ENCODE data around the gene ZNF608. TPM values are rescaled to one million over a fixed set of nuclear protein-coding genes. Genes with fewer than 3 reads are reported as not detected.

Gene ZNF608
- total and polyA plus RNA-seq, 10 donors, result 5.8 to 14.4 (median 10.2) TPM

- TF ChIP-seq POLR2AphosphoS5 (IDR thresholded peaks at IDR 0.05) (no peak), POLR2A (IDR thresholded peaks at IDR 0.05) (no peak), CTCF (IDR thresholded peaks at IDR 0.05 in 8 of 11, conservative IDR thresholded peaks at IDR 0.05 in 3 of 11) (no peak)
- Histone ChIP-seq H3K4me3 (no peak overlapping the region), H3K36me3 (no peaks in the 10 kb centered on the region), H3K27me3 (replicated peaks in 1 of 7) (no peaks in the 10 kb centered on the region), H3K9me3 (no peaks in the 10 kb centered on the region), H3K27ac (no peak overlapping the region), H3K4me1 (no peaks in the 10 kb centered on the region)
- intact Hi-C loops (cut with DNase I; ENCODE audit: low total_unique reads), result no loop called here
- no peak for DNase-seq
Observed at GRCh38 chr5:124760608-124761007, 14.2 kb upstream of the ZNF608 start.

DNA sequence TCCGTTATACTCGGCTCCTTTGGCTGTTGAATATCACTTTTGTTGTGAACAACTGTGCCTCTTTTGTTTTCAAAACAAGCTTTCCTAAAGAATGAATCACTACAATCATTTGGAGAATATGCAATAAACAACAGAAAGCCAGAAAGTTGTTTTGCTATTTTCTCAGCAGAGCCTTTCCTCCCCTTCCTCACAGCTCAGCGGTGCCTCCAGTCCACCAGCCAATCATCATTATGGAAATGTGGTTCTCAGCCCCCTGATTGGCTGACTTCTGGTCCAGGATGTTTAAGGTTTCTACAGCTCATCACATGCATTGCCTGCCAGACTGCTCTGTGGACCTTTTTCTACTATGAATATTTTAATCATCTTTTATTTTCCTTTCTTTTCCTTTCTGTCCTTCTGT is 9.1 kb upstream of the ZNF608 start:
- intact Hi-C loops (cut with DNase I; ENCODE audit: low total_unique reads), result no loop called here
- H3K9me3 ChIP-seq, result no peaks in the 10 kb centered on the region
- no peaks in the 10 kb centered on the region for H3K4me1 ChIP-seq
- H3K27ac ChIP-seq, result no peak overlapping the region
- H3K27me3 ChIP-seq (replicated peaks in 1 of 7), result no peaks in the 10 kb centered on the region
- no peak for DNase-seq
- H3K36me3 ChIP-seq, result no peaks in the 10 kb centered on the region
- 80 to 92% (median 87%) methylated on average over 3 of the region's 3 CpGs for WGBS, 5 donors
- H3K4me3 ChIP-seq, result no peak overlapping the region
- TF ChIP-seq POLR2A (IDR thresholded peaks at IDR 0.05) (no peak), CTCF (IDR thresholded peaks at IDR 0.05 in 8 of 11, conservative IDR thresholded peaks at IDR 0.05 in 3 of 11) (no peak), POLR2AphosphoS5 (IDR thresholded peaks at IDR 0.05) (no peak)

DNA sequence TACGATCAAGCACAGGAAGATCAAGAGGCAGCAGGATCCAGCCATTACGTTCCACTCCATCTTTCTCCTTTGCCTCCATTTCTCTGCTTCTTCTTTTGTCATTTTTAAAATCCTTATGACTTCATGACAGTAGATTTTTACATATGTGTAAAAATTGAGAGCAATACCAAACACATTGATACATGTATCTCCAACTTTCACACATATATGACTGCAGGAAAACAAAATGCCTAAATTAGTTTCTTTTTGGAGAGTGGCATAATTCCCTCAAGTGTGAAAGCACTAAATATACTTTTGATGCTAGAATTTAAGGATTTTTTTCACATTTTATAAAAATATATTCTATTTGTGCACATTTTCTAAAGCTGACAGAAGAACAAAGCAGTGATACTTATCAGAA is 8.6 kb upstream of the ZNF608 start:
- intact Hi-C loops (cut with DNase I; ENCODE audit: low total_unique reads), result no loop called here
- 80 to 89% (median 88%) methylated on average over 2 of the region's 2 CpGs for WGBS, 5 donors
- no peak overlapping the region for H3K27ac ChIP-seq
- H3K27me3 ChIP-seq (replicated peaks in 1 of 7), result no peaks in the 10 kb centered on the region
- DNase-seq, result no peak
- H3K9me3 ChIP-seq, result no peaks in the 10 kb centered on the region
- TF ChIP-seq CTCF (IDR thresholded peaks at IDR 0.05 in 8 of 11, conservative IDR thresholded peaks at IDR 0.05 in 3 of 11) (no peak), POLR2AphosphoS5 (IDR thresholded peaks at IDR 0.05) (no peak), POLR2A (IDR thresholded peaks at IDR 0.05) (no peak)
- no peak overlapping the region for H3K4me3 ChIP-seq
- H3K36me3 ChIP-seq, result no peaks in the 10 kb centered on the region
- no peaks in the 10 kb centered on the region for H3K4me1 ChIP-seq

DNA sequence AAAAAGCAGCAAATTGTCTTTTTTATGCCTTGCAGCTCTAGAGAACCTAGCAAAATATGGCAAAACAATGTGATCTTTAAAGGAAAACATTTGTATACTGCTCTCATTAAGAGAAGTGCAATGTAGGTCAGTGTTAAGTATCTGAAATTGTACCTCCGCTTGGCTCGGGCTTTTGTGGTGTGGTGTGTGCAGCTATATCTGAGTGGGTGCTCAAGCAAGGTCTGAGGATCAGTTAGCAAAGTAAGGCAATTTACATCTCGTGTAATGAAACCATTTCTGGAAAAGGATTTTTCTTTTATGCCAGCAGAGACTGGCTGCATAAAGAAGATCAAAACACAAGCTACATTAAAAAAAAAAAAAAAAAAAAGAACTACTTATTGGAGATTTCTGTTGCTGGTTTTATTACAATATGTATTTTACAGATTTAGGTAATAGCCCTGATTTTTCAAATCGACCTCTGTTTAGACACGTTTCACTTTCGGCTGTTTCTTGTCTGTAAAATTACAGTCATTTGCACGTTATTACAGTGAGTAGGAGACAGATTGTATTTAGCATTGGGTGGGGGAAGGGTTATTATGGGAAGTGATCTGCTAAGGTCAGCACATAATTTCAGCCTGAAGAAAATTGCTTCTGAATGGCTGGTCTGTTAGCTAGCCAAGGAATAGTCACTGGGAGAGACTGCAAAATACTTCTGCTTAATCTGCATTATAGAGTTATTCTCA is 7.9 kb upstream of the ZNF608 start:
- H3K27ac ChIP-seq, result no peak overlapping the region
- peaks cover 0 to 5% (median 1%) of the 10 kb centered on the region in 6 donors for H3K4me1 ChIP-seq
- H3K36me3 ChIP-seq, result no peaks in the 10 kb centered on the region
- no peak overlapping the region for H3K4me3 ChIP-seq
- H3K9me3 ChIP-seq, result no peaks in the 10 kb centered on the region
- peaks cover 0 to under 1% (median 0%) of the 10 kb centered on the region in 7 donors for H3K27me3 ChIP-seq (replicated peaks in 1 of 7)
- TF ChIP-seq CTCF (IDR thresholded peaks at IDR 0.05 in 8 of 11, conservative IDR thresholded peaks at IDR 0.05 in 3 of 11) (no peak), POLR2A (IDR thresholded peaks at IDR 0.05) (no peak), POLR2AphosphoS5 (IDR thresholded peaks at IDR 0.05) (no peak)
- DNase-seq, result no peak
- intact Hi-C loops (cut with DNase I; ENCODE audit: low total_unique reads), result no loop called here
- 66 to 81% (median 76%) methylated on average over 7 of the region's 7 CpGs for WGBS, 5 donors
